Measurements from ENCODE around the gene HGFAC.

DNA sequence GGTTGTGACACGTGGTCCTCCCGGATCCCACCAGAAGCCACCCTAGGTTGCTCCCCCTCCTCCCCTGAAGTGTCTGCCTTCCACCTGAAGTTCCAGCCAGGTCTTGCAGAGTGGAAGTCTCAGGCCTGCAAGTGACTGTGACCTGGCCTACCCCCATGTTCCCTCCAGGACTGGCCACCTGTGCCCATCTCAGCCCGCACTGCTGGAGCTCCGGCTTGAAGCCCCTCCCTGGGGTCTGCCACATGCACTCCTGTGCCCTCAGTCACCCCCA lies 6.1 kb upstream of the HGFAC start:
- TF ChIP-seq, protein P1, sequence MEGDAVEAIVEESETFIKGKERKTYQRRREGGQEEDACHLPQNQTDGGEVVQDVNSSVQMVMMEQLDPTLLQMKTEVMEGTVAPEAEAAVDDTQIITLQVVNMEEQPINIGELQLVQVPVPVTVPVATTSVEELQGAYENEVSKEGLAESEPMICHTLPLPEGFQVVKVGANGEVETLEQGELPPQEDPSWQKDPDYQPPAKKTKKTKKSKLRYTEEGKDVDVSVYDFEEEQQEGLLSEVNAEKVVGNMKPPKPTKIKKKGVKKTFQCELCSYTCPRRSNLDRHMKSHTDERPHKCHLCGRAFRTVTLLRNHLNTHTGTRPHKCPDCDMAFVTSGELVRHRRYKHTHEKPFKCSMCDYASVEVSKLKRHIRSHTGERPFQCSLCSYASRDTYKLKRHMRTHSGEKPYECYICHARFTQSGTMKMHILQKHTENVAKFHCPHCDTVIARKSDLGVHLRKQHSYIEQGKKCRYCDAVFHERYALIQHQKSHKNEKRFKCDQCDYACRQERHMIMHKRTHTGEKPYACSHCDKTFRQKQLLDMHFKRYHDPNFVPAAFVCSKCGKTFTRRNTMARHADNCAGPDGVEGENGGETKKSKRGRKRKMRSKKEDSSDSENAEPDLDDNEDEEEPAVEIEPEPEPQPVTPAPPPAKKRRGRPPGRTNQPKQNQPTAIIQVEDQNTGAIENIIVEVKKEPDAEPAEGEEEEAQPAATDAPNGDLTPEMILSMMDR (IDR thresholded peaks at IDR 0.05), result no peak
- no peak for TF ChIP-seq POLR2AphosphoS5 (IDR thresholded peaks at IDR 0.05)
- no peak for TF ChIP-seq POLR2A (IDR thresholded peaks at IDR 0.05)
